GM12874 (cell line): ENCODE data around the gene IL2RG.

ENCODE experiments used
- TF ChIP-seq, protein P1 (sequence below): IDR thresholded peaks from 2 replicates; pipeline ENCODE4 v1.5.1; 2011; ENCODE audit warnings: low read depth, mild to moderate bottlenecking, control low read depth, low read length, moderate library complexity; ENCODE audit not compliant: insufficient read depth

IL2RG gene

DNA sequence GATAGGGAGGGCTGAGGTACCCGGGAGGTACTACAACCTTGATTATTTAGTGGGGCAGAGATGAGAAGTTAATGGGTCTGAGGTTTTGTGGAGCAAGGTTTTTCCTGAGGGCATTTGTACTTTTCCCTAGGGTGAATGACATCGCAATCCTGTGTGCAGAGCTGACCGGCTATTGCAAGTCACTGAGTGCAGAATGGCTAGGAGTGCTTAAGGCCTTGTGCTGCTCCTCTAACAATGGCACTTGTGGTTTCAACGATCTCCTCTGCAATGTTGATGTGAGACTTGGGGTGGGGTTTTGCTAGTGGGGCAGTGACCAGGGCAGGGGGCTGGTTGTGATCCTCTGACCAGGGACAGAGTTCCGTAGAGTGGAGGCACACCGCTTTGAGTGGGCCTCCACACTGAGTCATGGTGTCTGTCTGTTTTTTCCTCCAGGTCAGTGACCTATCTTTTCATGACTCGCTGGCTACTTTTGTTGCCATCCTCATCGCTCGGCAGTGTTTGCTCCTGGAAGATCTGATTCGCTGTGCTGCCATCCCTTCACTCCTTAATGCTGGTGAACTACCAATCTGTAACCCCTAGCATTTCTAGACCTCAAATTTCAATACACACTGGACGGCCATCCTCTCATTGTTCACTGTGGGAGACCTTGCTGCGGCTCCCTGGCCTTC, 16.9 kb upstream of the IL2RG start:
- TF ChIP-seq, protein P1, sequence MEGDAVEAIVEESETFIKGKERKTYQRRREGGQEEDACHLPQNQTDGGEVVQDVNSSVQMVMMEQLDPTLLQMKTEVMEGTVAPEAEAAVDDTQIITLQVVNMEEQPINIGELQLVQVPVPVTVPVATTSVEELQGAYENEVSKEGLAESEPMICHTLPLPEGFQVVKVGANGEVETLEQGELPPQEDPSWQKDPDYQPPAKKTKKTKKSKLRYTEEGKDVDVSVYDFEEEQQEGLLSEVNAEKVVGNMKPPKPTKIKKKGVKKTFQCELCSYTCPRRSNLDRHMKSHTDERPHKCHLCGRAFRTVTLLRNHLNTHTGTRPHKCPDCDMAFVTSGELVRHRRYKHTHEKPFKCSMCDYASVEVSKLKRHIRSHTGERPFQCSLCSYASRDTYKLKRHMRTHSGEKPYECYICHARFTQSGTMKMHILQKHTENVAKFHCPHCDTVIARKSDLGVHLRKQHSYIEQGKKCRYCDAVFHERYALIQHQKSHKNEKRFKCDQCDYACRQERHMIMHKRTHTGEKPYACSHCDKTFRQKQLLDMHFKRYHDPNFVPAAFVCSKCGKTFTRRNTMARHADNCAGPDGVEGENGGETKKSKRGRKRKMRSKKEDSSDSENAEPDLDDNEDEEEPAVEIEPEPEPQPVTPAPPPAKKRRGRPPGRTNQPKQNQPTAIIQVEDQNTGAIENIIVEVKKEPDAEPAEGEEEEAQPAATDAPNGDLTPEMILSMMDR, result no peak

GRCh38 chrX:71118985-71119535, 7.7 kb upstream of the IL2RG start:
- TF ChIP-seq, protein P1, result no peak

DNA sequence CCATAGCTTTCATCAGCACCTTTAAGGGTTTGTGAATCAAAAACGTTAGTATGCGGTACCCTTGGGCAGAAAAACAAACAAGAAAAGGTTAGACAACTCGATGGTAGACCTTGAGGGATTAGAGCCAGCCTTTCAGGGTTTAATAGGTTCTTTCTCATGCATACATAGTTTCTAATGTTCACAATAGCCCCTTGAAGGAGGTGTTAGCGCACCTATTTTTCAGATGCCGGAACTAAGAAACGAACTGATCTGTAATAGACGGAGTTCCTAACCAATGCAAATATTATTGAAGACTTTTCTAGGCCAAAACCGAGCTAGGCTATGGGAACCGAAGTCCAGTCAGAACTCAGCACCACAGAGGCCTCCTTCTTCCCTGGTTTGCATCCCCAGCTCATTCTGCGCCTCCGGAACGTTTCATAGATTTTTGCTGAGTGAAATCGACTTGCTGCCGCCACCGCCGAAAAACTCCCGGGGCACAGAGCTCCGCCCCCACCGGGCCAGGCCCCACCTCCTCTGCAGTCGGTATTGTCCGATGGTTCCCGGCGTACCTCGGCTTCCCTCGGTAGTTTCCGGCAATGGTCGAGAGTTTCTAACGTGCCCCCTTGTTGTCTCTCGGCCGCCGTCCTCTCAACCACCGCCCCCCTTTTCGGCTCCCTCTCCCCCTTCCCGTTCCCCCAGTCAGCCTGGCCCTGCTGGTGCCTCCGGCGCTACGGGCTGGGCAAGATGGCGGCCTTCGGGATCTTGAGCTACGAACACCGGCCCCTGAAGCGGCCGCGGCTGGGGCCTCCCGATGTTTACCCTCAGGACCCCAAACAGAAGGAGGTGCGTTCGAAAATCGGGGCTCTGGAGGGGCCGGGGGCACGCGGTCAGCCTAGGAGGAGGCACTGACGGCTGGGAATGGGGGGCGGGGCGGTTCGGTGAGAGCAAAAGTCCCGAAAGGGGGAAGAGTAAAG, 6.9 kb upstream of the IL2RG start, which contains the start of gene MED12:
TSS of gene MED12 (plus strand) at position 565 of the 953 bp plus-strand sequence. CDS start at position 724, 159 bp downstream.
- TF ChIP-seq, protein P1, result no peak

DNA sequence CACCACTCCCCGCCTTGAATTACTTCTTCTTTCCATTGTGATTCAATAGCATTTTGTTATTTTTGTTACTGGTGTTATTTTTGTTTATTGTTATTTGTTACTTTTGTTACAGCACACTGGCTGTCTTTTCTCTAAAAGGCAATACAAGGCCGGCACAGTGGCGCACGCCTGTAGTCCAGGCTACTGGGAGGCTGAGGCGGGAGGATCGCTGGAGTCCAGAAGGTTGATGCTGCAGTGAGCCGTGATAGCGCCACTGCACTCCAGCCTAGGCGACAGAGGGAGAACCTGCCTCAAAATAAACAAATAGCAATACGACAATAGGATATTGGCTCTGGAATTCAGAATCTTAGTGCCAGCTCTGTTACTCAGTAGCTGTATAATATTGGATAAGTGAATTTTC, 6.0 kb upstream of the IL2RG start:
- TF ChIP-seq, protein P1, result no peak

DNA sequence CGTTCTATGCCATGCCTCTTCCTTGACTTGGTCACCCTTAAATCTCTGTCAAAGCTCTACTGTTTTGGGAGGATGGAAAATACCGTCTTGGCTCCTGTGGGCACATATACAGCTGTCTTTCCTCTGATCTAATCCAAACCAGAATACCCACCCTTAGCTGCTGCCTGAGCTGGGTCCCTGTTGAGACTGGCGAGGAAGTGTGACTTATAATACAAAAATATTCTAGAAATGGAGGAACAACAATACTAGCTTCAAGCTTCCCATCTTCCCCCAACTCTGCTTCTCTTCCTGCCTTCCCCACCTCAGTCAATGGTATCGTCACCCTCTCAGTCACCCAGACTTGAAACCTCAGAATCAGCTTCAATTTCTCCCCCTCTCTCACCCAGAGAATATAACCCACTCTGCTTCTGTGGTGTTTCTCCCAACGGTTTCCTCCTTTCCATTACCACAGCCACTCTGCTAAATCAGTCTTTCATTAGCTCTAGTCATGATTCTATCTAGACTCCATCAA, 599 bp upstream of the IL2RG start:
- TF ChIP-seq, protein P1, result no peak

GRCh38 chrX:71109051-71109450, 2.3 kb downstream of the IL2RG start:
- TF ChIP-seq, protein P1, result no peak

GRCh38 chrX:71107762-71108360, 3.5 kb downstream of the IL2RG start:
- TF ChIP-seq, protein P1, result no peak
